Skeletal muscle tissue (tissue), 4 donors: ENCODE measurements around the gene LRRC53. TPM values are rescaled to one million over a fixed set of nuclear protein-coding genes. Genes with fewer than 3 reads are reported as not detected.

Experiments used
- H3K27ac ChIP-seq: one replicate; pipeline ENCODE4 v1.7.0; 2013; ENCODE audit warnings: mild to moderate bottlenecking, low read depth, low read length, inconsistent platforms
- H3K27me3 ChIP-seq, 3 donors: one replicate each; pipeline ENCODE4 v1.7.0; 2013; ENCODE audit warnings: low read length in 3 of 3; ENCODE audit not compliant: control insufficient read depth in 3 of 3, insufficient read depth in 3 of 3
- H3K36me3 ChIP-seq, 3 donors: one replicate each; pipeline ENCODE4 v1.7.0; 2013; ENCODE audit warnings: low read length in 3 of 3; ENCODE audit not compliant: control insufficient read depth in 3 of 3, insufficient read depth in 3 of 3
- H3K4me1 ChIP-seq, 3 donors: one replicate each; pipeline ENCODE4 v1.7.0; 2013; ENCODE audit warnings: low read length in 3 of 3, mild to moderate bottlenecking in 3 of 3; ENCODE audit not compliant: control insufficient read depth in 3 of 3, insufficient read depth in 3 of 3
- H3K4me3 ChIP-seq, 3 donors: one replicate each; pipeline ENCODE4 v1.7.0; 2013; ENCODE audit warnings: low read length in 3 of 3
- H3K9ac ChIP-seq, 3 donors: one replicate each; pipeline ENCODE4 v1.7.0; 2013; ENCODE audit warnings: low read length in 3 of 3, mild to moderate bottlenecking in 3 of 3, moderate library complexity in 2 of 3, low read depth in 1 of 3
- H3K9me3 ChIP-seq, 3 donors: one replicate each; pipeline ENCODE4 v1.7.0; 2013; ENCODE audit warnings: low read length in 3 of 3; ENCODE audit not compliant: control insufficient read depth in 3 of 3
- total RNA-seq: library from RNA; depleted of rRNA; stranded (reverse); fragments of >200 nt; gene quantifications from one replicate; pipeline ENCODE4 v1.2.3, GENCODE V29; 2014
- donor health status: Osteomylitis.

Gene LRRC53
- not detected for total RNA-seq

GRCh38 chr1:74512170-74512915 is at the start of gene LRRC53:
Gene LRRC53 (minus strand): TSS chr1:74512611. CDS start chr1:74483349, 29,262 bp downstream.
- Histone ChIP-seq H3K9ac (no peak within 1 kb of the TSS), H3K4me1 (no peaks in the 10 kb centered on the region), H3K4me3 (no peak within 1 kb of the TSS), H3K27ac (no peak within 1 kb of the TSS), H3K36me3 (no peaks in the 10 kb centered on the region), H3K27me3 (no peaks in the 10 kb centered on the region), H3K9me3 (no peaks in the 10 kb centered on the region)

- Histone ChIP-seq H3K9ac (no peak overlapping the region), H3K4me1 (no peaks in the 10 kb centered on the region), H3K27ac (no peak overlapping the region), H3K36me3 (no peaks in the 10 kb centered on the region), H3K4me3 (no peak overlapping the region), H3K27me3 (no peaks in the 10 kb centered on the region), H3K9me3 (no peaks in the 10 kb centered on the region)
Measured at GRCh38 chr1:74549932-74550331, 37.5 kb upstream of the LRRC53 start.

- Histone ChIP-seq H3K9me3 (no peaks in the 10 kb centered on the region), H3K36me3 (no peaks in the 10 kb centered on the region), H3K4me1 (no peaks in the 10 kb centered on the region), H3K27ac (no peak overlapping the region), H3K27me3 (no peaks in the 10 kb centered on the region), H3K9ac (no peak overlapping the region), H3K4me3 (no peak overlapping the region)
Measured at GRCh38 chr1:74548961-74549750, 36.7 kb upstream of the LRRC53 start.

- no peaks in the 10 kb centered on the region for H3K4me1 ChIP-seq
- H3K36me3 ChIP-seq: no peaks in the 10 kb centered on the region
- H3K9me3 ChIP-seq: no peaks in the 10 kb centered on the region
- no peak overlapping the region for H3K27ac ChIP-seq
- no peaks in the 10 kb centered on the region for H3K27me3 ChIP-seq
- H3K4me3 ChIP-seq: no peak overlapping the region
- H3K9ac ChIP-seq: no peak overlapping the region
Measured at GRCh38 chr1:74545821-74546220, 33.4 kb upstream of the LRRC53 start.

GRCh38 chr1:74534241-74534640 is 21.8 kb upstream of the LRRC53 start:
- H3K36me3 ChIP-seq: no peaks in the 10 kb centered on the region
- no peaks in the 10 kb centered on the region for H3K4me1 ChIP-seq
- H3K27ac ChIP-seq: no peak overlapping the region
- no peak overlapping the region for H3K4me3 ChIP-seq
- no peaks in the 10 kb centered on the region for H3K27me3 ChIP-seq
- no peaks in the 10 kb centered on the region for H3K9me3 ChIP-seq
- H3K9ac ChIP-seq: no peak overlapping the region

GRCh38 chr1:74531796-74532195 is 19.4 kb upstream of the LRRC53 start:
- Histone ChIP-seq H3K9ac (no peak overlapping the region), H3K27ac (no peak overlapping the region), H3K4me3 (no peak overlapping the region), H3K9me3 (no peaks in the 10 kb centered on the region), H3K27me3 (no peaks in the 10 kb centered on the region), H3K36me3 (no peaks in the 10 kb centered on the region), H3K4me1 (no peaks in the 10 kb centered on the region)

GRCh38 chr1:74530892-74531291 is 18.5 kb upstream of the LRRC53 start:
- no peaks in the 10 kb centered on the region for H3K9me3 ChIP-seq
- H3K27ac ChIP-seq: no peak overlapping the region
- H3K4me1 ChIP-seq: no peaks in the 10 kb centered on the region
- no peaks in the 10 kb centered on the region for H3K36me3 ChIP-seq
- H3K4me3 ChIP-seq: no peak overlapping the region
- H3K9ac ChIP-seq: no peak overlapping the region
- no peaks in the 10 kb centered on the region for H3K27me3 ChIP-seq

GRCh38 chr1:74528123-74528522 is 15.7 kb upstream of the LRRC53 start:
- Histone ChIP-seq H3K36me3 (no peaks in the 10 kb centered on the region), H3K4me3 (no peak overlapping the region), H3K27me3 (no peaks in the 10 kb centered on the region), H3K9ac (no peak overlapping the region), H3K27ac (no peak overlapping the region), H3K9me3 (no peaks in the 10 kb centered on the region), H3K4me1 (no peaks in the 10 kb centered on the region)

GRCh38 chr1:74526708-74527107 is 14.3 kb upstream of the LRRC53 start:
- no peaks in the 10 kb centered on the region for H3K4me1 ChIP-seq
- no peaks in the 10 kb centered on the region for H3K36me3 ChIP-seq
- no peaks in the 10 kb centered on the region for H3K27me3 ChIP-seq
- no peak overlapping the region for H3K9ac ChIP-seq
- no peak overlapping the region for H3K4me3 ChIP-seq
- no peak overlapping the region for H3K27ac ChIP-seq
- no peaks in the 10 kb centered on the region for H3K9me3 ChIP-seq

GRCh38 chr1:74523873-74524480 is 11.6 kb upstream of the LRRC53 start:
- Histone ChIP-seq H3K27me3 (no peaks in the 10 kb centered on the region), H3K9me3 (no peaks in the 10 kb centered on the region), H3K27ac (no peak overlapping the region)

More at GRCh38 chr1:74523873-74524480, 11.6 kb upstream of the LRRC53 start:
- no peak overlapping the region for H3K9ac ChIP-seq
- H3K4me1 ChIP-seq: no peaks in the 10 kb centered on the region
- no peaks in the 10 kb centered on the region for H3K36me3 ChIP-seq
- H3K4me3 ChIP-seq: no peak overlapping the region
